Kidney epithelial cell (primary cell): ENCODE results near the gene PLEKHA1. TPM values are rescaled to one million over a fixed set of nuclear protein-coding genes. Genes with fewer than 3 reads are reported as not detected.

Source experiments
- DNase-seq: peaks from one replicate; pipeline ENCODE4 v3.0.0-alpha.2; 2010; ENCODE audit warnings: low read depth
- H3K27me3 ChIP-seq: 2 replicates; pipeline ENCODE4 v1.6.0; 2011; ENCODE audit warnings: low read length; ENCODE audit not compliant: control insufficient read depth, insufficient read depth
- H3K36me3 ChIP-seq: 2 replicates; pipeline ENCODE4 v1.5.1; 2011; ENCODE audit warnings: low read length; ENCODE audit not compliant: control insufficient read depth, insufficient read depth
- H3K4me3 ChIP-seq: 2 replicates; pipeline ENCODE4 v1.5.1; 2011; ENCODE audit warnings: low read depth, mild to moderate bottlenecking, control low read depth, low read length
- CTCF ChIP-seq: IDR thresholded peaks from 2 replicates; pipeline ENCODE4 v1.5.1; 2011; ENCODE audit warnings: mild to moderate bottlenecking, moderate library complexity, low read length, control low read depth, inconsistent platforms; ENCODE audit not compliant: insufficient read depth, poor library complexity, severe bottlenecking
- total RNA-seq: library from RNA; depleted of rRNA; stranded (reverse); fragments of >200 nt; gene quantifications from 2 replicates; pipeline ENCODE4 v1.2.3, GENCODE V29; 2015

PLEKHA1 gene
- total RNA-seq, 1 donor from 2014 or later: 48.7 TPM

GRCh38 chr10:122349758-122350369 lies 24.6 kb upstream of the PLEKHA1 start:
- no peak for TF ChIP-seq CTCF
- no peak overlapping the region for H3K4me3 ChIP-seq
- H3K27me3 ChIP-seq: no peaks in the 10 kb centered on the region
- no peak for DNase-seq
- H3K36me3 ChIP-seq: peaks cover 2% of the 10 kb centered on the region

- no peak for DNase-seq
- Histone ChIP-seq H3K36me3 (peaks cover 2% of the 10 kb centered on the region), H3K27me3 (no peaks in the 10 kb centered on the region), H3K4me3 (no peak overlapping the region)
- no peak for TF ChIP-seq CTCF
Measured at GRCh38 chr10:122350893-122351292, 23.6 kb upstream of the PLEKHA1 start.

GRCh38 chr10:122352817-122353525 lies 21.5 kb upstream of the PLEKHA1 start:
- Histone ChIP-seq H3K4me3 (no peak overlapping the region), H3K36me3 (peaks cover 2% of the 10 kb centered on the region), H3K27me3 (no peaks in the 10 kb centered on the region)
- no peak for DNase-seq
- no peak for TF ChIP-seq CTCF

GRCh38 chr10:122354383-122354782 lies 20.1 kb upstream of the PLEKHA1 start:
- no peak for DNase-seq
- peaks cover 2% of the 10 kb centered on the region for H3K36me3 ChIP-seq
- H3K4me3 ChIP-seq: no peak overlapping the region
- TF ChIP-seq CTCF: no peak
- no peaks in the 10 kb centered on the region for H3K27me3 ChIP-seq

- Histone ChIP-seq H3K4me3 (no peak overlapping the region), H3K36me3 (no peaks in the 10 kb centered on the region), H3K27me3 (no peaks in the 10 kb centered on the region)
- no peak for TF ChIP-seq CTCF
- no peak for DNase-seq
Measured at GRCh38 chr10:122357685-122358084, 16.8 kb upstream of the PLEKHA1 start.

GRCh38 chr10:122359621-122360020 lies 14.9 kb upstream of the PLEKHA1 start:
- no peaks in the 10 kb centered on the region for H3K36me3 ChIP-seq
- no peak overlapping the region for H3K4me3 ChIP-seq
- TF ChIP-seq CTCF: no peak
- no peak for DNase-seq
- no peaks in the 10 kb centered on the region for H3K27me3 ChIP-seq
